Stimulated activated CD8-positive, alpha-beta memory T cell treated with anti-CD3 and anti-CD28 coated beads, Interleukin-12 subunit alpha, Interleukin-12 subunit beta, amount 100 ng/mL, for 1 hour (primary cell): ENCODE results near the gene TOMM7.
A peak's percentile ranks its signal among the peaks of the same experiment; 100 is the strongest.
"Not testable (repeated sequence)": the region's sequence is repeated elsewhere in the genome, so short reads cannot be mapped to it uniquely, and the experiment has no call there.

Source experiments
- DNase-seq: peaks from one replicate; pipeline ENCODE4 v3.0.0-alpha.2; 2020; ENCODE audit warnings: low read depth

Gene TOMM7

GRCh38 chr7:22853674-22854157, 31.1 kb upstream of the TOMM7 start:
- peak; percentile 57 for DNase-seq

GRCh38 chr7:22853138-22853537, 30.5 kb upstream of the TOMM7 start:
- DNase-seq = no peak

- DNase-seq = no peak
These were observed 28.5 kb upstream of the TOMM7 start for GRCh38 chr7:22851145-22851544.

- not testable (repeated sequence) for DNase-seq
These were observed 27.7 kb upstream of the TOMM7 start for GRCh38 chr7:22850394-22850793.

- DNase-seq = no peak
These were observed 27.0 kb upstream of the TOMM7 start for GRCh38 chr7:22849662-22850061.

GRCh38 chr7:22849172-22849571, 26.5 kb upstream of the TOMM7 start:
- DNase-seq = no peak

- no peak for DNase-seq
These were observed 24.3 kb upstream of the TOMM7 start for GRCh38 chr7:22846961-22847360.

GRCh38 chr7:22845221-22845834, 22.7 kb upstream of the TOMM7 start:
- no peak for DNase-seq

- no peak for DNase-seq
These were observed 21.1 kb upstream of the TOMM7 start for GRCh38 chr7:22843681-22844309.

GRCh38 chr7:22842973-22843372, 20.3 kb upstream of the TOMM7 start:
- no peak for DNase-seq

- DNase-seq = no peak
These were observed 19.8 kb upstream of the TOMM7 start for GRCh38 chr7:22842383-22842941.

- no peak for DNase-seq
These were observed 19.3 kb upstream of the TOMM7 start for GRCh38 chr7:22841954-22842353.

GRCh38 chr7:22837308-22837707, 14.7 kb upstream of the TOMM7 start:
- no peak for DNase-seq

GRCh38 chr7:22836506-22836905, 13.9 kb upstream of the TOMM7 start:
- DNase-seq = not testable (repeated sequence)

- no peak for DNase-seq
These were observed 11.3 kb upstream of the TOMM7 start for GRCh38 chr7:22833957-22834356.

- no peak for DNase-seq
These were observed 10.6 kb upstream of the TOMM7 start for GRCh38 chr7:22833113-22833855.

GRCh38 chr7:22832401-22832800, 9.8 kb upstream of the TOMM7 start:
- no peak for DNase-seq

- DNase-seq = no peak
These were observed 9.1 kb upstream of the TOMM7 start for GRCh38 chr7:22831602-22832305.

GRCh38 chr7:22827563-22827962, 4.9 kb upstream of the TOMM7 start:
- no peak for DNase-seq

GRCh38 chr7:22826593-22826992, 3.9 kb upstream of the TOMM7 start:
- DNase-seq = no peak

GRCh38 chr7:22824760-22825159, 2.1 kb upstream of the TOMM7 start:
- no peak for DNase-seq

GRCh38 chr7:22823142-22823497, 471 bp upstream of the TOMM7 start:
- DNase-seq = no peak
